Esophagus muscularis mucosa (tissue), 4 donors: ENCODE results near the gene KRTAP4-8. TPM values are rescaled to one million over a fixed set of nuclear protein-coding genes. Genes with fewer than 3 reads are reported as not detected.

Source experiments
- DNase-seq: peaks from one replicate; pipeline ENCODE4 v3.0.0-alpha.2; 2017; ENCODE audit errors: extremely low spot score
- H3K27ac ChIP-seq, 4 donors: fragments of 200-600 bp; sonication (generic); replicated peaks in 1 of 4; 1 replicate in 3 of 4; 2 replicates in 1 of 4; pipeline ENCODE4 v1.5.1; 2016 to 2019; ENCODE audit warnings: mild to moderate bottlenecking in 1 of 4
- H3K27me3 ChIP-seq, 4 donors: fragments of 200-600 bp; sonication (generic); one replicate each; pipeline versions ENCODE4 v1.5.1 to v1.6.0; 2016 to 2019
- H3K36me3 ChIP-seq, 4 donors: fragments of 200-600 bp; sonication (generic); one replicate each; pipeline ENCODE4 v1.5.1; 2016 to 2019
- H3K4me1 ChIP-seq, 4 donors: fragments of 200-600 bp; sonication (generic); one replicate each; pipeline ENCODE4 v1.5.1; 2016 to 2019
- H3K4me3 ChIP-seq, 4 donors: fragments of 200-600 bp; sonication (generic); 1 replicate in 2 of 4; 2 replicates in 2 of 4; pipeline ENCODE4 v1.5.1; 2016 to 2019; ENCODE audit warnings: mild to moderate bottlenecking in 4 of 4, moderate library complexity in 1 of 4
- H3K9me3 ChIP-seq, 4 donors: fragments of 200-600 bp; sonication (generic); 1 replicate in 3 of 4; 2 replicates in 1 of 4; pipeline ENCODE4 v1.5.1; 2016 to 2019
- EP300 ChIP-seq: sonication (generic); formaldehyde crosslinking; IDR thresholded peaks from one replicate; pipeline ENCODE4 v1.6.1; 2017; ENCODE audit warnings: antibody characterized with exemption
- POLR2A ChIP-seq: fragments of 450-650 bp; IDR thresholded peaks from one replicate; pipeline ENCODE4 v1.6.1; 2017; ENCODE audit warnings: antibody characterized with exemption, moderate library complexity, mild to moderate bottlenecking, low read depth
- POLR2AphosphoS5 ChIP-seq, 2 donors: sonication (generic); formaldehyde crosslinking; IDR thresholded peaks; one replicate each; pipeline ENCODE4 v1.6.1; 2017; ENCODE audit warnings: antibody characterized with exemption in 2 of 2
- WGBS: methylation state at CpG from one replicate; pipeline ENCODE4 v1.1.5; 2018; 5-methylcytosine and 5-hydroxymethylcytosine counted together
- intact Hi-C: fragments of 100-400 bp; cut with DNase I; formaldehyde crosslinking; loops from one replicate; pipeline ENCODE4 v1.15.1; 2023
- total RNA-seq, 4 donors: library from RNA; depleted of rRNA; stranded (reverse); fragments of >200 nt; gene quantifications; one replicate each; pipeline versions ENCODE4 v1.1.0 to v1.2.1, GENCODE V29; 2016
- TF ChIP-seq, protein P1 (sequence below), 3 experiments: fragments of 200-600 bp in 2 of 3; fragments of 450-650 bp in 1 of 3; sonication (generic) in 2 of 3; IDR thresholded peaks; one replicate each; pipeline ENCODE4 v1.5.1; 2017 to 2019; ENCODE audit warnings: antibody characterized with exemption in 3 of 3, mild to moderate bottlenecking in 2 of 3, moderate library complexity in 1 of 3

KRTAP4-8 gene
- total RNA-seq, 4 donors from 2014 or later = not detected

- Histone ChIP-seq H3K36me3 (no peaks in the 10 kb centered on the region), H3K27ac (no peak overlapping the region), H3K9me3 (peaks cover 0 to 6% (median 0%) of the 10 kb centered on the region in 4 donors), H3K4me3 (no peak overlapping the region), H3K4me1 (no peaks in the 10 kb centered on the region), H3K27me3 (no peaks in the 10 kb centered on the region)
- WGBS = 54% methylated on average over 2 of the region's 2 CpGs
- intact Hi-C loops = no loop called here
- TF ChIP-seq POLR2A (no peak), POLR2AphosphoS5 (IDR thresholded peaks at IDR 0.05) (no peak), EP300 (no peak)
- TF ChIP-seq, protein P1, sequence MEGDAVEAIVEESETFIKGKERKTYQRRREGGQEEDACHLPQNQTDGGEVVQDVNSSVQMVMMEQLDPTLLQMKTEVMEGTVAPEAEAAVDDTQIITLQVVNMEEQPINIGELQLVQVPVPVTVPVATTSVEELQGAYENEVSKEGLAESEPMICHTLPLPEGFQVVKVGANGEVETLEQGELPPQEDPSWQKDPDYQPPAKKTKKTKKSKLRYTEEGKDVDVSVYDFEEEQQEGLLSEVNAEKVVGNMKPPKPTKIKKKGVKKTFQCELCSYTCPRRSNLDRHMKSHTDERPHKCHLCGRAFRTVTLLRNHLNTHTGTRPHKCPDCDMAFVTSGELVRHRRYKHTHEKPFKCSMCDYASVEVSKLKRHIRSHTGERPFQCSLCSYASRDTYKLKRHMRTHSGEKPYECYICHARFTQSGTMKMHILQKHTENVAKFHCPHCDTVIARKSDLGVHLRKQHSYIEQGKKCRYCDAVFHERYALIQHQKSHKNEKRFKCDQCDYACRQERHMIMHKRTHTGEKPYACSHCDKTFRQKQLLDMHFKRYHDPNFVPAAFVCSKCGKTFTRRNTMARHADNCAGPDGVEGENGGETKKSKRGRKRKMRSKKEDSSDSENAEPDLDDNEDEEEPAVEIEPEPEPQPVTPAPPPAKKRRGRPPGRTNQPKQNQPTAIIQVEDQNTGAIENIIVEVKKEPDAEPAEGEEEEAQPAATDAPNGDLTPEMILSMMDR (IDR thresholded peaks at IDR 0.05) = no peak
- DNase-seq = no peak
Observed at GRCh38 chr17:41133880-41134735, 36.2 kb upstream of the KRTAP4-8 start.

DNA sequence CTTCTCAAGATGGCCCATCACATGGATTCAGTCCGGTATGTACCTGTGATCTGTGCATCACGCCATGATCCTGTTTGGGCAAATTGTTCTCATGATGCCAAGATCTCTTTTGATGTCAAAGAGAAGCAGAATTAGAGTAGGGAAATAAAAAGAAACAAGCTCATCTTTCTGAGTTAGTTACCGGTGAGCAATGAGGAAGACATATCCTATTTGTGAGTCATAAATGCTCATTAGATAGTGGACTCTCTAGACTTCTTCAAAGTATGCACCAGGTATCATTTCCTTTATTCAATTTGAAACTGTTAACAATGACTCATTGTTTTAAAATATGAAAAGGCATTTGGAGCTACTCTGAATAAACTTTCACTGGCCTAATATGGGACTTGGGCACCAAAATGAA is 34.0 kb upstream of the KRTAP4-8 start:
- no peaks in the 10 kb centered on the region for H3K27me3 ChIP-seq
- intact Hi-C loops = no loop called here
- H3K27ac ChIP-seq = no peak overlapping the region
- TF ChIP-seq POLR2A = no peak
- no peak for TF ChIP-seq POLR2AphosphoS5 (IDR thresholded peaks at IDR 0.05)
- TF ChIP-seq, protein P1 (IDR thresholded peaks at IDR 0.05) = no peak
- no peak for TF ChIP-seq EP300
- H3K9me3 ChIP-seq = peaks cover 0 to 4% (median 0%) of the 10 kb centered on the region in 4 donors
- no peaks in the 10 kb centered on the region for H3K36me3 ChIP-seq
- no peak for DNase-seq
- no peak overlapping the region for H3K4me3 ChIP-seq
- WGBS = 81% methylated on average over 3 of the region's 3 CpGs
- no peaks in the 10 kb centered on the region for H3K4me1 ChIP-seq

GRCh38 chr17:41127371-41127770 is 29.4 kb upstream of the KRTAP4-8 start:
- 76% methylated on average over 1 of the region's 1 CpG for WGBS
- TF ChIP-seq POLR2AphosphoS5 (IDR thresholded peaks at IDR 0.05) (no peak), POLR2A (no peak), EP300 (no peak)
- TF ChIP-seq, protein P1 (IDR thresholded peaks at IDR 0.05) = no peak
- intact Hi-C loops = no loop called here
- H3K27ac ChIP-seq = no peak overlapping the region
- no peaks in the 10 kb centered on the region for H3K4me1 ChIP-seq
- no peaks in the 10 kb centered on the region for H3K9me3 ChIP-seq
- no peaks in the 10 kb centered on the region for H3K36me3 ChIP-seq
- H3K4me3 ChIP-seq = no peak overlapping the region
- peaks cover 0 to 9% (median 0%) of the 10 kb centered on the region in 4 donors for H3K27me3 ChIP-seq
- DNase-seq = no peak

DNA sequence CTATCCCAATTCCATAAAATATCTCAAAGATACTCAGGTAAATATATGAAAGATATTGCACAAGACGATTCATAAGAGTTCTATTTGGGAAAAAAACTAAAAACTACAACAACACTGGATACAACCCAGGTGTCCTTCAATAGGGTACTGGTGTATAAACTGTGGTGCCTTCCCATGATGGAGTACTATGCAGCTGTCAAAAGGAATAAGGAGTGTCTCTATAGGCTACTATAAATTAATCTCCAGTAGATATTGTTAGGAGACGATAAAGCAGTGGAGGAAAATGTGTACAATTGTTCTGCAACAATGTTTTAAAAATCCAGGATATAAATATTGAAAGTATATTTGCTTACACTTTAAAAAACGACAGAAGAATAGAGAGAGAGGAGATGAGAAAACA is 28.5 kb upstream of the KRTAP4-8 start:
- no peak for TF ChIP-seq EP300
- TF ChIP-seq POLR2AphosphoS5 (IDR thresholded peaks at IDR 0.05) = no peak
- TF ChIP-seq POLR2A = no peak
- TF ChIP-seq, protein P1 (IDR thresholded peaks at IDR 0.05) = no peak
- 85% methylated on average over 3 of the region's 3 CpGs for WGBS
- Histone ChIP-seq H3K4me1 (no peaks in the 10 kb centered on the region), H3K36me3 (no peaks in the 10 kb centered on the region), H3K27me3 (peaks cover 0 to 9% (median 0%) of the 10 kb centered on the region in 4 donors), H3K27ac (no peak overlapping the region), H3K4me3 (no peak overlapping the region), H3K9me3 (no peaks in the 10 kb centered on the region)
- DNase-seq = no peak
- intact Hi-C loops = no loop called here
